GM12873 (cell line): ENCODE results near the gene SLC29A2.

ENCODE experiments used
- CTCF ChIP-seq: IDR thresholded peaks from 2 replicates; pipeline ENCODE4 v1.5.1; 2012; ENCODE audit warnings: low read depth, mild to moderate bottlenecking, moderate library complexity, low read length, control low read depth; ENCODE audit not compliant: insufficient read depth; ENCODE audit errors: missing control alignments

The SLC29A2 gene

GRCh38 chr11:66371627-66372415 is at the start of gene SLC29A2:
Gene SLC29A2 (minus strand): TSS chr11:66371760. CDS start chr11:66371591, 169 bp downstream.
- no peak for TF ChIP-seq CTCF

- no peak for TF ChIP-seq CTCF
These were observed 49.3 kb upstream of the SLC29A2 start, which contains the start of gene NPAS4 for GRCh38 chr11:66420671-66421476. Gene NPAS4 (plus strand): TSS chr11:66421035. CDS start chr11:66421180, 145 bp downstream.

GRCh38 chr11:66419825-66420224 is 48.3 kb upstream of the SLC29A2 start:
- no peak for TF ChIP-seq CTCF

GRCh38 chr11:66418986-66419308 is 47.4 kb upstream of the SLC29A2 start:
- TF ChIP-seq CTCF, result no peak

- peak; percentile 47 for TF ChIP-seq CTCF
These were observed 46.8 kb upstream of the SLC29A2 start for GRCh38 chr11:66418168-66418985.

GRCh38 chr11:66417000-66417399 is 45.4 kb upstream of the SLC29A2 start:
- TF ChIP-seq CTCF, result no peak

GRCh38 chr11:66415423-66415822 is 43.9 kb upstream of the SLC29A2 start:
- no peak for TF ChIP-seq CTCF
